Measurements from ENCODE around the gene NCKAP5. TPM values are rescaled to one million over a fixed set of nuclear protein-coding genes. Genes with fewer than 3 reads are reported as not detected.

The NCKAP5 gene
- total RNA-seq, 5 donors from 2014 or later (not counting 1 experiment from before 2014, with no cell fraction given) = 0.06 TPM; not detected in 4

DNA sequence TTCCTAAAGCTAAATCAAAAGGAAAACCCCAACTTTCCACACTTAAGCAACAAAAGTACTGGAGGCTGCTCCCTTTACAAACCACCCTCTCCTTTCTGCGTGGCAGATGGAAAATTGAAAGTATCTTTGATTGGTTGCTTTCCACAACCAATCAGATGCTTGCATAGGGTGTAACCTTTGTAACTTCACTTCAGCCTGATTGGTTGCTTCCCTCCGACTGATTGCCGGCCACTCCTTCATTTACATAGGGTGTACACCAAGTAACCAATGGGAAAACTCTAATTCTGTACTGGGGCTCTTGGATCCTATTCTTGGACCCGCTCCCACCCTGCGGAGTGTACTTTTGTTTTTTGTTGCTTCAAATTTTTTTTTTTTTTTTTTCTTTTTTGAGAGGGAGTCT, 297.7 kb downstream of the NCKAP5 start:
- Mint-ChIP-seq H3K27ac (no peak overlapping the region), H3K4me3 (no peak overlapping the region), H3K27me3 (peaks cover 7 to 9% of the 10 kb centered on the region in 2 donors), H3K4me1 (no peaks in the 10 kb centered on the region), H3K36me3 (no peaks in the 10 kb centered on the region), H3K9me3 (peaks cover 0 to 7% (median 0%) of the 10 kb centered on the region in 3 donors)
- ATAC-seq (replicated peaks in 1 of 4) (no peak), DNase-seq (no peak)
- CTCF ChIA-PET = interaction anchor here in 1 of 2 donors (0.7 kb wide), 1 partner anchor 505 kb away, joined by 5 read pairs; no protein-coding TSS in a partner anchor
- Histone ChIP-seq H3K9me3 (no peaks in the 10 kb centered on the region), H3K27me3 (replicated peaks in 1 of 2; ENCODE audit: control insufficient read depth in 2 of 2, extremely low read depth in 1 of 2, insufficient read depth in 2 of 2, low read length in 1 of 2) (peaks cover 0 to 9% of the 10 kb centered on the region in 2 experiments), H3K4me1 (ENCODE audit: control insufficient read depth in 1 of 2, extremely low read depth in 1 of 2, insufficient read depth in 2 of 2, low read length in 2 of 2) (no peaks in the 10 kb centered on the region), H3K27ac (ENCODE audit: low read length) (no peak overlapping the region), H3K4me3 (ENCODE audit: control insufficient read depth in 1 of 2, extremely low read depth in 1 of 2, low read length in 1 of 2) (no peak overlapping the region), H3K36me3 (ENCODE audit: control insufficient read depth in 2 of 2, extremely low read depth in 1 of 2, insufficient read depth in 1 of 2, low read length in 1 of 2) (no peaks in the 10 kb centered on the region)
- WGBS (ENCODE audit: insufficient coverage) = 100% methylated on average over 2 of the region's 5 CpGs
- POLR2A ChIA-PET = no interaction called here

DNA sequence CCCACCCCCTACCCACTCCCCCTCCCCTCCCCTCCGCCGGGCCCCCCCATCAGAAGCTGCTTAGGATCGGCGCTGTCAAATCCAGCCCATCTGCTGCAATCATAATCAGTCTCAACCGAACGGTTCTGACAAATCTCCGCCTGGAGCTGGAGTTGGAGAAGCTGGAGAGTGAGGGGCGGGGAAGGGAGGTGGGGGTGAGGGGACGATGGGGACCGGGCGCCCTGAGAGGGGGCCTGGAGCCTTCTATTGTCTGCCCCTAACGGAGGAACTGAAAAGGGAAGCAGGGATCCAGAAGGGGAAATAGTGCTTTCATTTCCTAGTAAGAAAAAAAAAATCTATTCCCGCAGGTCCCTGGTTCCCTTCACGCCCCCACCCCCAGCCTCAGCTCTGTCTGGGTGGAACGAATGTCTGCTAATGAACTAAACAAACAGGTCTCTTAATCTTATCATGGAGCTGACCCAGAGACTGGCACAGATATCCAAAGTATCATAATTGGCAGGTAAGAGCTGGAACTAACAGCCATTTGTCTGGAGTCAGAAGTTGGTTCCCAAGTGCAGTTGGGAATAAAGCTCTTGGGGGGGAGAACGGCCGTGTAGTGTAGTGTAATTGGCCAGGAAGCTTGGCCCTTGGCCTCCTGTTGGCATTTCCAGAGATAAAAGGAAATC, 301.2 kb downstream of the NCKAP5 start:
- H3K36me3 ChIP-seq (ENCODE audit: control insufficient read depth in 2 of 2, extremely low read depth in 1 of 2, insufficient read depth in 1 of 2, low read length in 1 of 2) = no peaks in the 10 kb centered on the region
- H3K27me3 ChIP-seq (replicated peaks in 1 of 2; ENCODE audit: control insufficient read depth in 2 of 2, extremely low read depth in 1 of 2, insufficient read depth in 2 of 2, low read length in 1 of 2) = peaks cover 0 to 13% of the 10 kb centered on the region in 2 experiments
- Mint-ChIP-seq H3K4me1 (no peaks in the 10 kb centered on the region), H3K9me3 (peaks cover 0 to 7% (median 0%) of the 10 kb centered on the region in 3 donors), H3K27ac (no peak overlapping the region), H3K27me3 (peaks cover 22 to 26% of the 10 kb centered on the region in 2 donors), H3K4me3 (no peak overlapping the region), H3K36me3 (no peaks in the 10 kb centered on the region)
- ChIA-PET CTCF (no interaction called here), POLR2A (interaction anchor here in 1 of 2 donors (0.5 to 0.7 kb wide), 2 partner anchors 69 to 73 kb away, joined by 3 to 4 read pairs; no protein-coding TSS in a partner anchor)
- no peaks in the 10 kb centered on the region for H3K4me1 ChIP-seq (ENCODE audit: control insufficient read depth in 1 of 2, extremely low read depth in 1 of 2, insufficient read depth in 2 of 2, low read length in 2 of 2)
- no peak overlapping the region for H3K4me3 ChIP-seq (ENCODE audit: control insufficient read depth in 1 of 2, extremely low read depth in 1 of 2, low read length in 1 of 2)
- no peaks in the 10 kb centered on the region for H3K9me3 ChIP-seq
- DNase-seq = no peak
- no peak overlapping the region for H3K27ac ChIP-seq (ENCODE audit: low read length)
- ATAC-seq (replicated peaks in 1 of 4) = no peak
- WGBS (ENCODE audit: insufficient coverage) = 0% methylated on average over 2 of the region's 17 CpGs

DNA sequence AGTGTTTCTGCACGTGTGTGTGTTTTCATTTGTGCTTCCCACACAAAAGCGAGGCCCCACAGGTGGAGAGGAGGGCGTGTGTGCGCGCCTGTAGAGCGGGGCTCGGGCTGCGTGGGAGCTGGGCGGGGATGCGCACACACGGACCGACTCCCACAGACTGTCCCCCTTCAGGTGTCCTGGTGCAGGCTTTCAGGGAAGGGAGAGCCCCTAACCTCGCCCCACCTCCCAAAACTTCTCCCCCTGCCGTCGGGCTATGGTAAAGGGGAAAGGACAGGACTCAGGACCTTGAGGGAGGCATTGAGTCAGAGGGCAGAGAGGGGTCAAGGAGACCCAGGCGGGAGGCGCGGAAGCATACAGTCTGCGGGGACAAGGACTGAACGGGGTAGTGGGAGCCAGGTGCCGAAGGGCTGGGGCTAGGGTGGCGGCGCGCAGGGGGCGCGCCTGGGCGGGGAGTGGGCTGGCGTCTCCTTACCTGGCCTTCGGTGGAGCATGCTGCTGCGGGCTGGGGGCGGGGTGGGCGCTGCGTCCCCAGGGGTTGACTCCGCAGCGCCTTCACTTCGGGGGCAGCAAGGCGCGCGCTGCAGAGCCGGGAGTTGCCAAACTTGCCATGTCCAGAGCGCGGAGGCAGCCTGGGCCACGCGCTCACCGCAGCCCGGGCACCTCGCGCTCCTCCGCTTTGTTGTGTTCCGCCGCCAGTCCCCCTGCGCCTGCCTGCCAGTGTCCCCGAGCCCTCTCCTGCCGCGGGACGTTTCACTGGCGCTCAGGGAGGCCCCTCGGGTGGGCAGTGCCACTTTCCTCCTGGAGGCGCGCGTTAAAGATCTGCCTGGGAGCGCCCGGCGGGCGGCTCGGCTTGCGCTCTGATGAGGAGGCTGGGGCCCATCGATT, 302.0 kb downstream of the NCKAP5 start:
- H3K4me3 Mint-ChIP-seq = no peak overlapping the region
- Histone ChIP-seq H3K4me3 (ENCODE audit: control insufficient read depth in 1 of 2, extremely low read depth in 1 of 2, low read length in 1 of 2) (no peak overlapping the region), H3K36me3 (ENCODE audit: control insufficient read depth in 2 of 2, extremely low read depth in 1 of 2, insufficient read depth in 1 of 2, low read length in 1 of 2) (no peaks in the 10 kb centered on the region), H3K9me3 (no peaks in the 10 kb centered on the region), H3K27me3 (replicated peaks in 1 of 2; ENCODE audit: control insufficient read depth in 2 of 2, extremely low read depth in 1 of 2, insufficient read depth in 2 of 2, low read length in 1 of 2) (peaks cover 0 to 13% of the 10 kb centered on the region in 2 experiments), H3K4me1 (ENCODE audit: control insufficient read depth in 1 of 2, extremely low read depth in 1 of 2, insufficient read depth in 2 of 2, low read length in 2 of 2) (no peaks in the 10 kb centered on the region), H3K27ac (ENCODE audit: low read length) (no peak overlapping the region)
- H3K4me1 Mint-ChIP-seq = no peaks in the 10 kb centered on the region
- ATAC-seq (replicated peaks in 1 of 4) = no peak
- H3K27me3 Mint-ChIP-seq = peaks cover 20 to 26% of the 10 kb centered on the region in 2 donors
- WGBS (ENCODE audit: insufficient coverage) = 6% methylated on average over 55 of the region's 68 CpGs
- CTCF ChIA-PET = no interaction called here
- no peak for DNase-seq
- POLR2A ChIA-PET = interaction anchor here in 1 of 2 donors (0.5 kb wide), 1 partner anchor 72 kb away, joined by 4 read pairs; no protein-coding TSS in a partner anchor
- H3K36me3 Mint-ChIP-seq = no peaks in the 10 kb centered on the region
- H3K27ac Mint-ChIP-seq = no peak overlapping the region
- peaks cover 0 to 7% (median 0%) of the 10 kb centered on the region in 3 donors for H3K9me3 Mint-ChIP-seq

DNA sequence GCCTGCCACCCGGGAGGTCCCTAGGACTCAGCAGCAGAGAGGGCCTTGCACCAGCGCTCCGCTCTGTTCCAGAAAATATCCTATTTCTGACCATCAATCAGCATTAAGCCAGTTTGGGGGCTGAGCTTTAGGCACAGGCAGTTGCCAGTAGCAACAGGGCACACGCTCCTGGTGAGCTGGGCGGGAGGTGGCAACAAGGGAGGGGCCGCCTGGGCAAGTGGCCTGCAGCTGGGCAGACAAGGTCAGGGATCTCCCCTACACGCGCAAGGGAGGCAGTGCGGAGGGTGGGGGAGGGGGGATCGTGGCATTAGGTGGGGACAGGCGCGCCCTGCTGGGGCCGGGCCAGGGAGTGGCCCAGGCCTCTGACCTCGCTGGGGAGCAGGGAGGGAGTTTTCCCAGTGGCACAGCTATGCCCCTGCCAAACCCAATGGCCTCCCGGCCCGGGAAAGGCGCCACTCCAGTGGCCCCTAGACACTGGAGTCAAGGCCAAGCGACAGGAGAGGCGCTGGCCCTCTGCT, 302.8 kb downstream of the NCKAP5 start:
- 19% methylated on average over 13 of the region's 19 CpGs for WGBS (ENCODE audit: insufficient coverage)
- Histone ChIP-seq H3K4me1 (ENCODE audit: control insufficient read depth in 1 of 2, extremely low read depth in 1 of 2, insufficient read depth in 2 of 2, low read length in 2 of 2) (no peaks in the 10 kb centered on the region), H3K9me3 (no peaks in the 10 kb centered on the region), H3K27me3 (replicated peaks in 1 of 2; ENCODE audit: control insufficient read depth in 2 of 2, extremely low read depth in 1 of 2, insufficient read depth in 2 of 2, low read length in 1 of 2) (peaks cover 0 to 13% of the 10 kb centered on the region in 2 experiments), H3K4me3 (ENCODE audit: control insufficient read depth in 1 of 2, extremely low read depth in 1 of 2, low read length in 1 of 2) (no peak overlapping the region), H3K27ac (ENCODE audit: low read length) (no peak overlapping the region), H3K36me3 (ENCODE audit: control insufficient read depth in 2 of 2, extremely low read depth in 1 of 2, insufficient read depth in 1 of 2, low read length in 1 of 2) (no peaks in the 10 kb centered on the region)
- Mint-ChIP-seq H3K27me3 (peaks cover 18 to 26% of the 10 kb centered on the region in 2 donors), H3K36me3 (no peaks in the 10 kb centered on the region), H3K4me3 (no peak overlapping the region), H3K4me1 (no peaks in the 10 kb centered on the region), H3K9me3 (peaks cover 0 to 7% (median 0%) of the 10 kb centered on the region in 3 donors), H3K27ac (no peak overlapping the region)
- CTCF ChIA-PET = no interaction called here
- DNase-seq (no peak), ATAC-seq (replicated peaks in 1 of 4) (peak in 1 of 4 experiments; percentile 23)
- POLR2A ChIA-PET = interaction anchor here in 1 of 2 donors (0.7 kb wide), 1 partner anchor 23 kb away, joined by 6 read pairs; no protein-coding TSS in a partner anchor

DNA sequence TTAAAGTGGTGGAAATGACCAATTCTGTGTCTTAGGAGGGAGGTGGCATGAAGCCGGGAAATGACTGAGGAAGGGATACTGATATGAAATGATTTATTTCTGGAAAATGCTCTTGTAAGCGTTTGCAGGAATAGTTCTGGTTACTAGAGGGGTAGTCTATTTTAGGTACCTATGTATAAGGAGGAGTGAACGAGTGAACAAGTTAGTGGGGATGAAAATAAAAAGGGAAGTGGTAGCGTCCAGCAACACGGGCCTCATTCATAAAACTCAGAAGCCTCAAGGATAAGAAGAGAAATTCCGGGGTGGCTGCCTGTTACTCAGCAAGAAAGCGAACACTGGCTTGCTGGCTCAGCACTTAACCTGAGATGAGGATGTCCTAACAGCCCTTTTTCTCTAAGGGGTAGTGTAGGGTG, 303.3 kb downstream of the NCKAP5 start:
- 12% methylated on average over 7 of the region's 7 CpGs for WGBS (ENCODE audit: insufficient coverage)

DNA sequence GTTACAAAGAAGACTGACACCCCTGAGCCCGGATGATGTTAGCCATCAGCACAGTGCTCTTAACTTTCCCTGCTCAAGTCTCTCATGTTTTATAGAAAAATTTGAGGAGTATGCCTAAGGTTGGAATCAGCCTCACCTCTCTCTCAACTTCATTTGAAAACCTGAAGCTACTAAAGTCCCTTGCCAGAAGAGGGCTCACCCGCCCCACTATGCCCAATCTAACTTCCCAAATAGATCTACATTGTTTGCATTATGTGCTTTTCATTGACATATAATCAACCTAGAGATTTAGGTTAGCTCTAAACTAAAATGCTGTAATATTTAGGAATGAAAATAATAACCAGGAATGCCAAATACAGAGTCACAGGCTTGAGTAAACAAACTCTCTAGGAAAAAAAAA, 305.4 kb downstream of the NCKAP5 start:
- Mint-ChIP-seq H3K4me1 (no peaks in the 10 kb centered on the region), H3K36me3 (no peaks in the 10 kb centered on the region), H3K27me3 (peaks cover 15 to 26% of the 10 kb centered on the region in 2 donors), H3K9me3 (peaks cover 0 to 3% (median 0%) of the 10 kb centered on the region in 3 donors), H3K4me3 (no peak overlapping the region), H3K27ac (no peak overlapping the region)
- CTCF ChIA-PET = no interaction called here
- H3K9me3 ChIP-seq = no peaks in the 10 kb centered on the region
- H3K4me1 ChIP-seq (ENCODE audit: control insufficient read depth in 1 of 2, extremely low read depth in 1 of 2, insufficient read depth in 2 of 2, low read length in 2 of 2) = no peaks in the 10 kb centered on the region
- DNase-seq (no peak), ATAC-seq (replicated peaks in 1 of 4) (no peak)
- POLR2A ChIA-PET = no interaction called here
- WGBS (ENCODE audit: insufficient coverage) = no CpG with 5 or more reads among the region's 2 CpGs
- no peak overlapping the region for H3K4me3 ChIP-seq (ENCODE audit: control insufficient read depth in 1 of 2, extremely low read depth in 1 of 2, low read length in 1 of 2)
- no peak overlapping the region for H3K27ac ChIP-seq (ENCODE audit: low read length)
- no peaks in the 10 kb centered on the region for H3K36me3 ChIP-seq (ENCODE audit: control insufficient read depth in 2 of 2, extremely low read depth in 1 of 2, insufficient read depth in 1 of 2, low read length in 1 of 2)
- H3K27me3 ChIP-seq (replicated peaks in 1 of 2; ENCODE audit: control insufficient read depth in 2 of 2, extremely low read depth in 1 of 2, insufficient read depth in 2 of 2, low read length in 1 of 2) = peaks cover 0 to 13% of the 10 kb centered on the region in 2 experiments

More for the DNA sequence above, 303.3 kb downstream of the NCKAP5 start:
- Mint-ChIP-seq H3K27ac (no peak overlapping the region), H3K9me3 (peaks cover 0 to 7% (median 0%) of the 10 kb centered on the region in 3 donors), H3K36me3 (no peaks in the 10 kb centered on the region), H3K4me1 (no peaks in the 10 kb centered on the region), H3K4me3 (no peak overlapping the region), H3K27me3 (peaks cover 18 to 26% of the 10 kb centered on the region in 2 donors)
- Histone ChIP-seq H3K36me3 (ENCODE audit: control insufficient read depth in 2 of 2, extremely low read depth in 1 of 2, insufficient read depth in 1 of 2, low read length in 1 of 2) (no peaks in the 10 kb centered on the region), H3K27me3 (replicated peaks in 1 of 2; ENCODE audit: control insufficient read depth in 2 of 2, extremely low read depth in 1 of 2, insufficient read depth in 2 of 2, low read length in 1 of 2) (peaks cover 0 to 13% of the 10 kb centered on the region in 2 experiments), H3K4me1 (ENCODE audit: control insufficient read depth in 1 of 2, extremely low read depth in 1 of 2, insufficient read depth in 2 of 2, low read length in 2 of 2) (no peaks in the 10 kb centered on the region), H3K4me3 (ENCODE audit: control insufficient read depth in 1 of 2, extremely low read depth in 1 of 2, low read length in 1 of 2) (no peak overlapping the region), H3K9me3 (no peaks in the 10 kb centered on the region), H3K27ac (ENCODE audit: low read length) (no peak overlapping the region)
- ChIA-PET CTCF (no interaction called here), POLR2A (interaction anchor here in 1 of 2 donors (0.7 kb wide), 1 partner anchor 24 kb away, joined by 6 read pairs; no protein-coding TSS in a partner anchor)
- DNase-seq (no peak), ATAC-seq (replicated peaks in 1 of 4) (no peak)

All from T-cell (primary cell).